H9 (cell line): ENCODE data around the gene VEGFB. TPM values are rescaled to one million over a fixed set of nuclear protein-coding genes. Genes with fewer than 3 reads are reported as not detected.

ENCODE experiments used
- DNase-seq: peaks from one replicate; pipeline ENCODE4 v3.0.0-alpha.2; 2017
- H2AFZ ChIP-seq: one replicate; pipeline ENCODE4 v1.6.1; 2013; ENCODE audit warnings: mild to moderate bottlenecking, low read length, control low read depth, moderate library complexity
- H2AK5ac ChIP-seq: 2 replicates; pipeline ENCODE4 v1.6.1; 2013; ENCODE audit warnings: low read length, control low read depth, mixed read lengths; ENCODE audit not compliant: insufficient read length
- H2BK120ac ChIP-seq: one replicate; pipeline ENCODE4 v1.6.1; 2013; ENCODE audit warnings: low read depth, mild to moderate bottlenecking, low read length, control low read depth, inconsistent platforms; ENCODE audit not compliant: poor library complexity, severe bottlenecking
- H2BK12ac ChIP-seq: 2 replicates; pipeline ENCODE4 v1.6.1; 2013; ENCODE audit warnings: low read length, control low read depth, mixed read lengths, low read depth; ENCODE audit not compliant: insufficient read length
- H2BK15ac ChIP-seq: 2 replicates; pipeline ENCODE4 v1.6.1; 2013; ENCODE audit warnings: low read depth, low read length, control low read depth
- H2BK20ac ChIP-seq: one replicate; pipeline ENCODE4 v1.6.1; 2013; ENCODE audit warnings: low read depth, mild to moderate bottlenecking, low read length, control low read depth, inconsistent platforms; ENCODE audit not compliant: poor library complexity, severe bottlenecking
- H2BK5ac ChIP-seq: 2 replicates; pipeline ENCODE4 v1.6.1; 2013; ENCODE audit warnings: low read length, control low read depth, mixed read lengths; ENCODE audit not compliant: insufficient read length
- H3K14ac ChIP-seq: 2 replicates; pipeline ENCODE4 v1.6.1; 2013; ENCODE audit warnings: low read length, control low read depth; ENCODE audit not compliant: insufficient read depth
- H3K18ac ChIP-seq: 2 replicates; pipeline ENCODE4 v1.6.1; 2013; ENCODE audit warnings: low read depth, mild to moderate bottlenecking, mixed read lengths, low read length, control low read depth; ENCODE audit not compliant: insufficient read length
- H3K23ac ChIP-seq: 2 replicates; pipeline ENCODE4 v1.6.1; 2013; ENCODE audit warnings: low read length, control low read depth, mixed read lengths, low read depth; ENCODE audit not compliant: insufficient read length
- H3K23me2 ChIP-seq: 2 replicates; pipeline ENCODE4 v1.6.1; 2013; ENCODE audit warnings: low read depth, mild to moderate bottlenecking, mixed read lengths, low read length, control low read depth; ENCODE audit not compliant: insufficient read length, poor library complexity, severe bottlenecking
- H3K27ac ChIP-seq: 2 replicates; pipeline ENCODE4 v1.5.1; 2013; ENCODE audit warnings: low read length, control low read depth, mixed read lengths, low read depth; ENCODE audit not compliant: insufficient read length
- H3K27me3 ChIP-seq: 2 replicates; pipeline ENCODE4 v1.6.1; 2013; ENCODE audit warnings: low read length, control low read depth, inconsistent platforms; ENCODE audit not compliant: insufficient read depth
- H3K4ac ChIP-seq: 2 replicates; pipeline ENCODE4 v1.6.1; 2013; ENCODE audit warnings: low read depth, mild to moderate bottlenecking, control low read depth, inconsistent platforms, low read length, moderate library complexity
- H3K4me1 ChIP-seq: 2 replicates; pipeline ENCODE4 v1.6.1; 2013; ENCODE audit warnings: low read length, control low read depth, inconsistent platforms; ENCODE audit not compliant: insufficient read depth
- H3K4me2 ChIP-seq: 2 replicates; pipeline ENCODE4 v1.6.1; 2013; ENCODE audit warnings: low read length, control low read depth, mixed read lengths; ENCODE audit not compliant: insufficient read length, insufficient read depth
- H3K56ac ChIP-seq: 2 replicates; pipeline ENCODE4 v1.6.1; 2013; ENCODE audit warnings: low read depth, mild to moderate bottlenecking, mixed read lengths, low read length, control low read depth; ENCODE audit not compliant: insufficient read length
- H3K79me1 ChIP-seq: 2 replicates; pipeline ENCODE4 v1.6.1; 2013; ENCODE audit warnings: low read depth, mild to moderate bottlenecking, moderate library complexity, low read length, control low read depth, inconsistent platforms; ENCODE audit not compliant: insufficient read depth, poor library complexity, severe bottlenecking
- H3K79me2 ChIP-seq: 2 replicates; pipeline ENCODE4 v1.6.1; 2013; ENCODE audit warnings: low read length, control low read depth, inconsistent platforms; ENCODE audit not compliant: insufficient read depth
- H3K9ac ChIP-seq: 2 replicates; pipeline ENCODE4 v1.6.1; 2013; ENCODE audit warnings: low read length, control low read depth, mixed read lengths; ENCODE audit not compliant: insufficient read length; ENCODE audit errors: extremely low read depth
- H3K9me3 ChIP-seq: one replicate; pipeline ENCODE4 v1.6.1; 2013; ENCODE audit warnings: low read depth, low read length, inconsistent platforms; ENCODE audit not compliant: control insufficient read depth
- H3T11ph ChIP-seq: one replicate; pipeline ENCODE4 v1.6.1; 2013; ENCODE audit warnings: mild to moderate bottlenecking, low read length, control low read depth, inconsistent platforms
- H4K20me1 ChIP-seq: one replicate; pipeline ENCODE4 v1.6.1; 2013; ENCODE audit not compliant: control insufficient read depth, insufficient read length, insufficient read depth
- H4K5ac ChIP-seq: 2 replicates; pipeline ENCODE4 v1.6.1; 2013; ENCODE audit warnings: low read depth, mild to moderate bottlenecking, mixed read lengths, low read length, control low read depth; ENCODE audit not compliant: insufficient read length
- H4K8ac ChIP-seq: replicated peaks from 2 replicates; pipeline ENCODE4 v1.6.1; 2013; ENCODE audit warnings: low read length, control low read depth, mixed read lengths, low read depth; ENCODE audit not compliant: insufficient read length
- H4K91ac ChIP-seq: 2 replicates; pipeline ENCODE4 v1.6.1; 2013; ENCODE audit warnings: low read depth, mild to moderate bottlenecking, moderate library complexity, mixed read lengths, low read length, control low read depth; ENCODE audit not compliant: insufficient read length
- H3K27ac Mint-ChIP-seq, 3 experiments: 2 replicates in 2 of 3; 3 replicates in 1 of 3; pipeline ENCODE4 v1.8.0; 2020 to 2021; ENCODE audit warnings: mixed read lengths in 3 of 3, mild to moderate bottlenecking in 1 of 3, moderate library complexity in 1 of 3
- H3K27me3 Mint-ChIP-seq: 2 replicates; pipeline ENCODE4 v1.8.0; 2021; ENCODE audit warnings: low read depth, mild to moderate bottlenecking, moderate library complexity, mixed read lengths
- H3K36me3 Mint-ChIP-seq, 3 experiments: 2 replicates in 2 of 3; 3 replicates in 1 of 3; pipeline ENCODE4 v1.8.0; 2020 to 2021; ENCODE audit warnings: low read depth in 3 of 3, mixed read lengths in 3 of 3; ENCODE audit not compliant: insufficient read depth in 1 of 3
- H3K4me1 Mint-ChIP-seq, 2 experiments: 2 replicates each; pipeline ENCODE4 v1.8.0; 2020; ENCODE audit warnings: mixed read lengths in 2 of 2
- H3K4me3 Mint-ChIP-seq, 2 experiments: 2 replicates in 1 of 2; 3 replicates in 1 of 2; pipeline ENCODE4 v1.8.0; 2020 to 2021; ENCODE audit warnings: mild to moderate bottlenecking in 2 of 2, mixed read lengths in 2 of 2, moderate library complexity in 1 of 2
- H3K9me3 Mint-ChIP-seq, 2 experiments: 2 replicates in 1 of 2; 3 replicates in 1 of 2; pipeline ENCODE4 v1.8.0; 2020; ENCODE audit warnings: mild to moderate bottlenecking in 2 of 2, mixed read lengths in 2 of 2, moderate library complexity in 1 of 2
- CTCF ChIP-seq: fragments of 200-600 bp; sonication (generic); conservative IDR thresholded peaks from 3 replicates; pipeline ENCODE4 v1.8.0; 2021; ENCODE audit warnings: antibody characterized with exemption, mild to moderate bottlenecking
- WGBS: extraction: QIAGEN DNeasy Blood & Tissue Kit; methylation state at CpG from one replicate; pipeline ENCODE4 v1.1.7; 2013; ENCODE audit warnings: missing lambda C conversion rate, low lambda C conversion rate, mixed read lengths; ENCODE audit not compliant: insufficient read length; ENCODE audit errors: extremely low coverage; 5-methylcytosine and 5-hydroxymethylcytosine counted together
- total RNA-seq: library from RNA; stranded (reverse); gene quantifications from 2 replicates; pipeline ENCODE4 v1.2.1, GENCODE V29; 2021

VEGFB gene
- total RNA-seq, 1 experiment from 2014 or later, result 57.7 TPM

DNA sequence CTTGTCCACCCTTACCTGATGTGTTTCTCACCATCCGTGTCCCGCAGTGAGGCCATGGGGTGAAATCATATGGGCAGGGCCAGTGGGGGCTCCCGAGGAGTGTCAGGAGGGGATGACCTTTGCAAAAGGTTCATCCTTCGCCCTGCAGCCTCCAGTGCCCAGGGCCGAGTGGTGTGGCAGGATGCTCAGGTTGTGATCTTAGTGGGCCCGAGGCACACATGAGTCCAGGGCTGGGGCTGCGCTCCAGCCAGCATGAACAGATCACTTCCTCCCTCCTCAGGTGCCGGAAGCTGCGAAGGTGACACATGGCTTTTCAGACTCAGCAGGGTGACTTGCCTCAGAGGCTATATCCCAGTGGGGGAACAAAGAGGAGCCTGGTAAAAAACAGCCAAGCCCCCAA lies 3.7 kb downstream of the VEGFB start:
- H3K56ac ChIP-seq, result no peak overlapping the region
- H4K91ac ChIP-seq, result no peak overlapping the region
- H2BK15ac ChIP-seq, result no peak overlapping the region
- H4K20me1 ChIP-seq, result no peaks in the 10 kb centered on the region
- no peaks in the 10 kb centered on the region for H3K9me3 Mint-ChIP-seq
- H3K79me2 ChIP-seq, result peaks cover 2% of the 10 kb centered on the region; the same call in 1 of the 2 replicates
- H3K4me2 ChIP-seq, result no peak overlapping the region
- WGBS, result no CpG with 5 or more reads among the region's 9 CpGs
- H4K8ac ChIP-seq, result no peak overlapping the region
- H3K36me3 Mint-ChIP-seq, result peaks cover 2 to 31% (median 14%) of the 10 kb centered on the region in 3 experiments
- H3K9ac ChIP-seq, result no peak overlapping the region
- H2BK12ac ChIP-seq, result no peak overlapping the region
- H3K27me3 ChIP-seq, result no peaks in the 10 kb centered on the region
- H2AFZ ChIP-seq, result no peak overlapping the region
- no peak overlapping the region for H3K14ac ChIP-seq
- H3K4me1 ChIP-seq, result no peaks in the 10 kb centered on the region
- H2BK120ac ChIP-seq, result no peak overlapping the region
- H3T11ph ChIP-seq, result no peak overlapping the region
- no peak overlapping the region for H3K27ac Mint-ChIP-seq
- no peak for DNase-seq
- no peak overlapping the region for H4K5ac ChIP-seq
- H3K4me1 Mint-ChIP-seq, result peaks cover 23 to 27% of the 10 kb centered on the region in 2 experiments
- H2BK5ac ChIP-seq, result no peak overlapping the region
- H3K23ac ChIP-seq, result no peak overlapping the region
- no peak overlapping the region for H3K18ac ChIP-seq
- no peak for TF ChIP-seq CTCF
- H3K27ac ChIP-seq, result no peak overlapping the region
- no peaks in the 10 kb centered on the region for H3K9me3 ChIP-seq
- no peak overlapping the region for H3K4ac ChIP-seq
- H3K4me3 Mint-ChIP-seq, result no peak overlapping the region
- H2AK5ac ChIP-seq, result no peak overlapping the region
- H3K27me3 Mint-ChIP-seq, result peaks cover 3% of the 10 kb centered on the region
- H3K79me1 ChIP-seq, result no peaks in the 10 kb centered on the region
- no peak overlapping the region for H2BK20ac ChIP-seq
- peaks cover 19% of the 10 kb centered on the region for H3K23me2 ChIP-seq
